Heart right ventricle (tissue), 16 donors: ENCODE measurements around the gene COX4I1. TPM values are rescaled to one million over a fixed set of nuclear protein-coding genes. Genes with fewer than 3 reads are reported as not detected.

ENCODE experiments used
- ATAC-seq, 8 donors: fragments of 200-7000 bp; cut with Tn5 transposase; one replicate each; pipeline ENCODE4 v1.9.1; 2020; ENCODE audit warnings: mild to moderate bottlenecking in 8 of 8, moderate library complexity in 8 of 8, moderate number of reproducible peaks in 1 of 8
- DNase-seq, 2 donors: peaks; one replicate each; pipeline ENCODE4 v3.0.0-alpha.2; 2020
- H3K27ac ChIP-seq, 10 donors: fragments of 200-600 bp; sonication (generic) in 2 of 10; one replicate each; pipeline versions ENCODE4 v1.5.0 to v1.8.0; 2020 to 2022; ENCODE audit warnings: mild to moderate bottlenecking in 3 of 10
- H3K27me3 ChIP-seq, 7 donors: fragments of 200-600 bp; one replicate each; pipeline ENCODE4 v1.8.0; 2021 to 2022; ENCODE audit warnings: mild to moderate bottlenecking in 2 of 7
- H3K36me3 ChIP-seq, 9 donors: fragments of 200-600 bp; sonication (generic) in 1 of 9; one replicate each; pipeline versions ENCODE4 v1.5.0 to v1.8.0; 2020 to 2022; ENCODE audit warnings: mild to moderate bottlenecking in 2 of 9
- H3K4me1 ChIP-seq, 9 donors: fragments of 200-600 bp; sonication (generic) in 1 of 9; one replicate each; pipeline versions ENCODE4 v1.5.0 to v1.8.0; 2020 to 2022; ENCODE audit warnings: mild to moderate bottlenecking in 4 of 9
- H3K4me3 ChIP-seq, 10 donors: fragments of 200-600 bp; sonication (generic) in 2 of 10; one replicate each; pipeline versions ENCODE4 v1.5.0 to v1.8.0; 2020 to 2022; ENCODE audit warnings: mild to moderate bottlenecking in 7 of 10, moderate library complexity in 2 of 10
- H3K9me3 ChIP-seq, 11 donors: fragments of 200-600 bp in 10 of 11; sonication (generic) in 2 of 11; one replicate each; pipeline versions ENCODE4 v1.5.0 to v1.8.0; 2013 to 2022; ENCODE audit warnings: mild to moderate bottlenecking in 2 of 11, control low read depth in 1 of 11, moderate library complexity in 1 of 11
- WGBS, 2 donors: extraction: QIAGEN DNeasy Blood & Tissue Kit; methylation state at CpG; one replicate each; pipeline ENCODE4 v1.1.7; 2013; ENCODE audit warnings: inconsistent platforms in 1 of 2; 5-methylcytosine and 5-hydroxymethylcytosine counted together
- intact Hi-C, 10 donors: fragments of 100-400 bp; cut with DNase I; formaldehyde crosslinking; loops; one replicate each; pipeline versions ENCODE4 v1.11.1 to v1.14.2; 2022
- polyA plus RNA-seq, 2 donors: library from polyadenylated mRNA; stranded (reverse); fragments of 200-250 nt; gene quantifications; one replicate each; pipeline ENCODE4 v1.2.3, GENCODE V29; 2013
- total RNA-seq, 10 donors: library from RNA; stranded (reverse); fragmentation: NEBNext Ultra II Directional in 3 of 10; extraction: Animal tissue kit (Norgen Biotek cat#: 25700) in 3 of 10; gene quantifications; one replicate each; pipeline versions ENCODE4 v1.2.1 to v1.2.4, GENCODE V29; 2021 to 2023
- TF ChIP-seq, protein P1 (sequence below), 9 donors: fragments of 200-600 bp; sonication (generic) in 2 of 9; IDR thresholded peaks; one replicate each; pipeline versions ENCODE4 v1.5.0 to v1.8.0; 2021 to 2022; ENCODE audit warnings: antibody characterized with exemption in 9 of 9, mild to moderate bottlenecking in 5 of 9, moderate library complexity in 1 of 9
- donor health status: Arrhythmogenic right ventricular cardiomyopathy.
- donor health status: ischemic (EF 13 %, LVEDD 7.1; RV severe dilation, severe dysfunction).
- donor health status: healthy with polysubstance abuse.
- donor health status: DM: no; HTN: yes; CAD: no.
- donor health status: DM: no; HTN: no; CAD: no.
- donor health status: ischemic (EF 25% LVEDD 6.9; RV normal size, moderate dysfunction).
- donor health status: ischemic (EF 25% LVEDD 5.7; RV mildly dilated, moderate dysfunction).
- donor health status: healthy.
- donor health status: DM: yes; HTN: yes; CAD: no.
- donor health status: Ischemic cardiomyopathy.
- donor health status: ischemic (EF 35%, LVEDD 5.7; RV mildly dilated, moderate dysfunction).
- donor health status: nonischemic (EF 11% LVEDD 7.7; RV severe dilation, severe dysfunction).
- donor health status: DM: yes; HTN: yes; CAD: no.
- donor health status: PGD.
- donor health status: ischemic (EF 29% LVEDD 5.4; RV normal size, mild dysfunction).
- donor health status: nonischemic (EF 23%, LVEDD 6.1; RV moderate dilation, normal function).

The COX4I1 gene
- total and polyA plus RNA-seq, 12 donors: 1,221 to 4,942 (median 1,955) TPM

DNA sequence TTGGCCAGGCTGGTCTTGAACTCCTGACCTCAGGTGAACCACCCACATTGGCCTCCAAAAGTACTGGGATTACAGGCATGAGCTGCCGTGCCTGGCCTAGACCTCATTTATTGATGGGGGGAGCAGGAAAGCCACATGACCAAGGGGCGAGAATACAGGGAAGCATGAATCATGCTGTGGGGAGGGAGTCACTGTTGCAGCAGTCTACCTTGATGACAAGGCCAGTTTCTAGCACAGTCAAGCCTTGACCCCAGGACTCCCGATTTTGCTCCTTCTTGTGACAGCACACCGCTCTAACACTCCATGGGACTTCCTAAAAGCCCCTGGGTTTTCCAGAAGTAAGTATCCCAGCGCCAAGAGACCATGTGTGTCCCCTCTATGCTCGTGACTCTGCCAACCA lies 56.6 kb downstream of the COX4I1 start:
- WGBS, 2 donors: 83 to 86% methylated on average over 6 of the region's 6 CpGs
- H3K4me3 ChIP-seq: no peak overlapping the region
- intact Hi-C loops: no loop called here
- peaks cover 0 to 4% (median 0%) of the 10 kb centered on the region in 11 donors for H3K9me3 ChIP-seq
- H3K36me3 ChIP-seq: no peaks in the 10 kb centered on the region
- no peak for ATAC-seq
- TF ChIP-seq, protein P1, sequence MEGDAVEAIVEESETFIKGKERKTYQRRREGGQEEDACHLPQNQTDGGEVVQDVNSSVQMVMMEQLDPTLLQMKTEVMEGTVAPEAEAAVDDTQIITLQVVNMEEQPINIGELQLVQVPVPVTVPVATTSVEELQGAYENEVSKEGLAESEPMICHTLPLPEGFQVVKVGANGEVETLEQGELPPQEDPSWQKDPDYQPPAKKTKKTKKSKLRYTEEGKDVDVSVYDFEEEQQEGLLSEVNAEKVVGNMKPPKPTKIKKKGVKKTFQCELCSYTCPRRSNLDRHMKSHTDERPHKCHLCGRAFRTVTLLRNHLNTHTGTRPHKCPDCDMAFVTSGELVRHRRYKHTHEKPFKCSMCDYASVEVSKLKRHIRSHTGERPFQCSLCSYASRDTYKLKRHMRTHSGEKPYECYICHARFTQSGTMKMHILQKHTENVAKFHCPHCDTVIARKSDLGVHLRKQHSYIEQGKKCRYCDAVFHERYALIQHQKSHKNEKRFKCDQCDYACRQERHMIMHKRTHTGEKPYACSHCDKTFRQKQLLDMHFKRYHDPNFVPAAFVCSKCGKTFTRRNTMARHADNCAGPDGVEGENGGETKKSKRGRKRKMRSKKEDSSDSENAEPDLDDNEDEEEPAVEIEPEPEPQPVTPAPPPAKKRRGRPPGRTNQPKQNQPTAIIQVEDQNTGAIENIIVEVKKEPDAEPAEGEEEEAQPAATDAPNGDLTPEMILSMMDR (IDR thresholded peaks at IDR 0.05): no peak
- peaks cover 0 to 55% (median 0%) of the 10 kb centered on the region in 9 donors for H3K4me1 ChIP-seq
- H3K27me3 ChIP-seq: peaks cover 0 to 39% (median 25%) of the 10 kb centered on the region in 7 donors
- DNase-seq: no peak
- H3K27ac ChIP-seq: no peak overlapping the region

DNA sequence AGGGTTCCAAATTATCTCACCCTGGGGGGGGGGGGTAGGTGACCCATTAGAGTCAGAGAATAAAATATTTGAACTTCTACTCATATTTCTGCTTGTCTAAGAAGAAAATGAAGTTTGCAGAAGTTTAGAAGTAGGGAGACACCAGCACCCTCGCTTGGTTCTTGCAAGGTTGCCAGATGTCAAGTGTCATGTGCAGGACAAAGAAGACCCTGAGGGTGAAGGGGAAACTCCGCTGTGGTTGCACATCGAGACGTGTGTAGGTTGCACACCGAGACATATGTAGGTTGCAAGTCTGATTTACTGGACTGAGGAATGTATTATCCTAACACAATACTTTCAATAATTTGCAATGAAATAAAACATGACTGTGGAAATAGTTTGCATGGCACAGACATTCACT lies 57.1 kb downstream of the COX4I1 start:
- peaks cover 0 to 50% (median 0%) of the 10 kb centered on the region in 9 donors for H3K4me1 ChIP-seq

More for the DNA sequence above, 57.1 kb downstream of the COX4I1 start:
- intact Hi-C loops: no loop called here
- TF ChIP-seq, protein P1 (IDR thresholded peaks at IDR 0.05): no peak
- WGBS, 2 donors: 81 to 83% methylated on average over 5 of the region's 5 CpGs
- Histone ChIP-seq H3K4me3 (no peak overlapping the region), H3K27ac (no peak overlapping the region), H3K27me3 (peaks cover 0 to 39% (median 25%) of the 10 kb centered on the region in 7 donors), H3K9me3 (peaks cover 0 to 4% (median 0%) of the 10 kb centered on the region in 11 donors), H3K36me3 (no peaks in the 10 kb centered on the region)
- DNase-seq (no peak), ATAC-seq (no peak)

Other genes with a start within 250 kb of the COX4I1 start
- 10 to 100 TPM; 31.1 to 53.2 (median 33.6) TPM for gene GSE1, start 186.4 kb upstream of the COX4I1 start, total RNA-seq
- 10 to 100 TPM; 15.6 to 25.0 TPM for gene GSE1, start 186.4 kb upstream of the COX4I1 start, polyA plus RNA-seq
- 1 to 10 TPM in 2 of 10 donors, under 1 TPM in 8; 0.20 to 2.8 (median 0.80) TPM for gene GINS2, start 110.7 kb upstream of the COX4I1 start, total RNA-seq
- under 1 TPM; 0.22 to 0.51 TPM for gene GINS2, start 110.7 kb upstream of the COX4I1 start, polyA plus RNA-seq
- 1 to 10 TPM in 8 of 10 donors, under 1 TPM in 2; 0.56 to 6.5 (median 1.2) TPM for gene C16orf74, start 48.6 kb upstream of the COX4I1 start, total RNA-seq
- 1 to 10 TPM in 1 of 2 donors, under 1 TPM in 1; 0.87 to 4.4 TPM for gene C16orf74, start 48.6 kb upstream of the COX4I1 start, polyA plus RNA-seq
- 10 to 100 TPM; 17.8 to 29.0 (median 26.1) TPM for gene EMC8, start 151 bp upstream of the COX4I1 start, total RNA-seq
- 10 to 100 TPM in 1 of 2 donors, 1 to 10 TPM in 1; 6.2 to 23.1 TPM for gene EMC8, start 151 bp upstream of the COX4I1 start, polyA plus RNA-seq
- gene IRF8, start 99.5 kb downstream of the COX4I1 start, total RNA-seq: 10 to 100 TPM in 1 of 10 donors, 1 to 10 TPM in 7, under 1 TPM in 2; 0.72 to 29.4 (median 2.5) TPM
- gene IRF8, start 99.5 kb downstream of the COX4I1 start, polyA plus RNA-seq: 1 to 10 TPM; 1.7 to 1.9 TPM